HUDEP-2 (cell line): ENCODE results near the gene SMIM10L2A.
"Not testable (repeated sequence)": the region's sequence is repeated elsewhere in the genome, so short reads cannot be mapped to it uniquely, and the experiment has no call there.

Experiments used
- DNase-seq, 76 experiments: peaks; one replicate each; lab custom pipeline; 2025; ENCODE audit not compliant: unreplicated experiment in 76 of 76; lab: John Stamatoyannopoulos, UW

SMIM10L2A gene

GRCh38 chrX:135421537-135421931 is 210 bp upstream of the SMIM10L2A start:
- DNase-seq = peak in 74 of 76 experiments; percentile 1 to 83 (median 59)

- DNase-seq = not testable (repeated sequence)
Measured at GRCh38 chrX:135422810-135423168, 1.0 kb downstream of the SMIM10L2A start.

GRCh38 chrX:135423173-135423864 is 1.6 kb downstream of the SMIM10L2A start:
- peak in 1 of 76 experiments; percentile 0 for DNase-seq

GRCh38 chrX:135424469-135424868 is 2.7 kb downstream of the SMIM10L2A start:
- DNase-seq = no peak

GRCh38 chrX:135425026-135425965 is 3.6 kb downstream of the SMIM10L2A start:
- no peak for DNase-seq

- DNase-seq = no peak
Measured at GRCh38 chrX:135429429-135429828, 7.7 kb downstream of the SMIM10L2A start.

- no peak for DNase-seq
Measured at GRCh38 chrX:135431886-135432285, 10.1 kb downstream of the SMIM10L2A start.

GRCh38 chrX:135432453-135432852 is 10.7 kb downstream of the SMIM10L2A start:
- DNase-seq = no peak

- DNase-seq = no peak
Measured at GRCh38 chrX:135432881-135433521, 11.3 kb downstream of the SMIM10L2A start.

GRCh38 chrX:135433531-135434257 is 11.9 kb downstream of the SMIM10L2A start:
- DNase-seq = no peak

- no peak for DNase-seq
Measured at GRCh38 chrX:135434258-135435138, 12.8 kb downstream of the SMIM10L2A start.

GRCh38 chrX:135435139-135435922 is 13.6 kb downstream of the SMIM10L2A start:
- no peak for DNase-seq

GRCh38 chrX:135435933-135436332 is 14.2 kb downstream of the SMIM10L2A start:
- no peak for DNase-seq

- no peak for DNase-seq
Measured at GRCh38 chrX:135436456-135436855, 14.7 kb downstream of the SMIM10L2A start.

- no peak for DNase-seq
Measured at GRCh38 chrX:135436966-135437866, 15.5 kb downstream of the SMIM10L2A start.

- peak in 26 of 76 experiments; percentile 0 to 44 (median 4) for DNase-seq
Measured at GRCh38 chrX:135437867-135438733, 16.4 kb downstream of the SMIM10L2A start.

GRCh38 chrX:135438734-135439043 is 16.9 kb downstream of the SMIM10L2A start:
- DNase-seq = no peak
